GM12892 (cell line): ENCODE data around the gene LIN7B.

Experiments used
- POLR2A ChIP-seq: IDR thresholded peaks from 2 replicates; pipeline ENCODE4 v1.6.1; 2011; ENCODE audit warnings: low read depth, low read length, control low read depth
- POLR2AphosphoS5 ChIP-seq: IDR thresholded peaks from 2 replicates; pipeline ENCODE4 v1.6.1; 2011; ENCODE audit warnings: low read depth, low read length, control low read depth
- TAF1 ChIP-seq: IDR thresholded peaks from 2 replicates; pipeline ENCODE4 v1.6.1; 2011; ENCODE audit warnings: low read depth, mild to moderate bottlenecking, control low read depth, low read length, borderline replicate concordance

GRCh38 chr19:49091391-49092038 lies 22.7 kb upstream of the LIN7B start:
- TF ChIP-seq POLR2A: no peak
- no peak for TF ChIP-seq TAF1
- 0 out of 2 replicates have a peak, but pooled peaks have one; percentile 8 for TF ChIP-seq POLR2AphosphoS5
